CD4-positive, CD25-positive, alpha-beta regulatory T cell (primary cell): ENCODE results near the gene BCL2L11. TPM values are rescaled to one million over a fixed set of nuclear protein-coding genes. Genes with fewer than 3 reads are reported as not detected.
"Not testable (repeated sequence)": the region's sequence is repeated elsewhere in the genome, so short reads cannot be mapped to it uniquely, and the experiment has no call there.

Experiments used
- ATAC-seq, 2 donors: fragments of 150-1000 bp; cut with Tn5 transposase; one replicate each; pipeline ENCODE4 v1.10.0; 2021; ENCODE audit warnings: low read depth in 2 of 2, moderate number of reproducible peaks in 2 of 2, moderate library complexity in 1 of 2
- DNase-seq, 3 donors: peaks; one replicate each; pipeline versions ENCODE4 v3.0.0 to v3.0.0-alpha.2; 2012 to 2022; ENCODE audit warnings: mixed read lengths in 1 of 3
- H3K27ac ChIP-seq: one replicate; pipeline ENCODE4 v1.7.0; 2013; ENCODE audit warnings: mild to moderate bottlenecking, low read length; ENCODE audit not compliant: insufficient read depth, poor library complexity, severe bottlenecking
- H3K27me3 ChIP-seq: one replicate; pipeline ENCODE4 v1.7.0; 2013; ENCODE audit warnings: low read length; ENCODE audit not compliant: control insufficient read depth, insufficient read depth
- H3K36me3 ChIP-seq: one replicate; pipeline ENCODE4 v1.7.0; 2013; ENCODE audit warnings: mild to moderate bottlenecking, low read length, moderate library complexity; ENCODE audit not compliant: control insufficient read depth, insufficient read depth
- H3K4me1 ChIP-seq: 2 replicates; pipeline ENCODE4 v1.7.0; 2013; ENCODE audit warnings: mild to moderate bottlenecking, low read length; ENCODE audit not compliant: insufficient read depth, control insufficient read depth, poor library complexity, severe bottlenecking
- H3K4me3 ChIP-seq: one replicate; pipeline ENCODE4 v1.7.0; 2013; ENCODE audit warnings: low read depth, mild to moderate bottlenecking, low read length, moderate library complexity
- H3K9me3 ChIP-seq, 2 experiments: 1 replicate in 1 of 2; 2 replicates in 1 of 2; pipeline ENCODE4 v1.7.0; 2013; ENCODE audit warnings: low read length in 2 of 2, mild to moderate bottlenecking in 1 of 2, moderate library complexity in 1 of 2; ENCODE audit not compliant: control insufficient read depth in 2 of 2
- H3K27ac Mint-ChIP-seq, 3 donors: one replicate each; pipeline ENCODE4 v1.8.0; 2020 to 2022; ENCODE audit warnings: mild to moderate bottlenecking in 3 of 3, mixed read lengths in 3 of 3, moderate library complexity in 2 of 3
- H3K27me3 Mint-ChIP-seq: one replicate; pipeline ENCODE4 v1.8.0; 2022; ENCODE audit warnings: mild to moderate bottlenecking, mixed read lengths
- H3K36me3 Mint-ChIP-seq: one replicate; pipeline ENCODE4 v1.8.0; 2020; ENCODE audit warnings: mixed read lengths
- H3K4me1 Mint-ChIP-seq, 4 donors: one replicate each; pipeline ENCODE4 v1.8.0; 2020 to 2022; ENCODE audit warnings: mixed read lengths in 4 of 4, mild to moderate bottlenecking in 1 of 4
- H3K4me3 Mint-ChIP-seq, 4 donors: one replicate each; pipeline ENCODE4 v1.8.0; 2020 to 2022; ENCODE audit warnings: mild to moderate bottlenecking in 4 of 4, mixed read lengths in 4 of 4, moderate library complexity in 3 of 4
- H3K9me3 Mint-ChIP-seq, 7 donors: one replicate each; pipeline ENCODE4 v1.8.0; 2020 to 2022; ENCODE audit warnings: mixed read lengths in 7 of 7, mild to moderate bottlenecking in 3 of 7, moderate library complexity in 2 of 7
- polyA plus RNA-seq, 4 donors: library from polyadenylated mRNA; unstranded; fragments of 300-500 nt; fragmentation: Illumina TruSeq; gene quantifications; one replicate each; pipeline ENCODE4 v1.2.3, GENCODE V29; 2021
- total RNA-seq: library from RNA; stranded (reverse); gene quantifications from one replicate; pipeline ENCODE4 v1.2.3, GENCODE V29; 2022

Gene BCL2L11
- 96.0 TPM for total RNA-seq
- 10 to 100 TPM; 18.0 to 35.2 (median 28.0) TPM for polyA plus RNA-seq

GRCh38 chr2:111120253-111121027 lies at the start of gene BCL2L11:
BCL2L11 (plus strand) TSS chr2:111120914; CDS start chr2:111123746, 2,832 bp downstream.
- Histone ChIP-seq H3K4me3 (peak within 1 kb of the TSS; percentile 65), H3K4me1 (peaks cover 65% of the 10 kb centered on the region), H3K27me3 (peaks cover 22% of the 10 kb centered on the region), H3K9me3 (no peaks in the 10 kb centered on the region), H3K27ac (peak within 1 kb of the TSS; percentile 47), H3K36me3 (peaks cover 14% of the 10 kb centered on the region)
- DNase-seq (peak; percentile 80 to 91 (median 88)), ATAC-seq (peak; percentile 78 to 79)
- Mint-ChIP-seq H3K4me1 (peaks cover 8 to 54% (median 24%) of the 10 kb centered on the region in 4 donors), H3K9me3 (peaks cover 0 to 4% (median 0%) of the 10 kb centered on the region in 7 donors), H3K27ac (peak within 1 kb of the TSS; percentile 83 to 94 (median 91)), H3K27me3 (peaks cover 74% of the 10 kb centered on the region), H3K4me3 (peak within 1 kb of the TSS; percentile 93 to 97 (median 94)), H3K36me3 (peaks cover 14% of the 10 kb centered on the region)

- Mint-ChIP-seq H3K27ac (no peak overlapping the region), H3K36me3 (no peaks in the 10 kb centered on the region), H3K9me3 (peaks cover 0 to 29% (median 6%) of the 10 kb centered on the region in 7 donors), H3K27me3 (peaks cover 36% of the 10 kb centered on the region), H3K4me3 (no peak overlapping the region), H3K4me1 (no peaks in the 10 kb centered on the region)
- Histone ChIP-seq H3K4me1 (no peaks in the 10 kb centered on the region), H3K27ac (no peak overlapping the region), H3K9me3 (peaks cover 4 to 17% of the 10 kb centered on the region in 2 experiments), H3K27me3 (peaks cover 17% of the 10 kb centered on the region), H3K4me3 (no peak overlapping the region), H3K36me3 (no peaks in the 10 kb centered on the region)
- no peak for DNase-seq
- ATAC-seq, result no peak
Observed at GRCh38 chr2:111071600-111072171, 49.0 kb upstream of the BCL2L11 start.

- no peak overlapping the region for H3K27ac Mint-ChIP-seq
- Histone ChIP-seq H3K27ac (no peak overlapping the region), H3K4me1 (no peaks in the 10 kb centered on the region), H3K36me3 (no peaks in the 10 kb centered on the region), H3K9me3 (peaks cover 4 to 19% of the 10 kb centered on the region in 2 experiments), H3K4me3 (no peak overlapping the region), H3K27me3 (peaks cover 23% of the 10 kb centered on the region)
- ATAC-seq (no peak), DNase-seq (no peak)
- H3K4me3 Mint-ChIP-seq, result no peak overlapping the region
- peaks cover 41% of the 10 kb centered on the region for H3K27me3 Mint-ChIP-seq
- H3K4me1 Mint-ChIP-seq, result no peaks in the 10 kb centered on the region
- H3K9me3 Mint-ChIP-seq, result peaks cover 0 to 32% (median 6%) of the 10 kb centered on the region in 7 donors
- no peaks in the 10 kb centered on the region for H3K36me3 Mint-ChIP-seq
Observed at GRCh38 chr2:111072220-111072871, 48.4 kb upstream of the BCL2L11 start.

- H3K4me1 ChIP-seq, H3K4me3 Mint-ChIP-seq, DNase-seq, H3K36me3 ChIP-seq, H3K9me3 ChIP-seq, H3K27ac Mint-ChIP-seq, H3K4me1 Mint-ChIP-seq, H3K27ac ChIP-seq, H3K36me3 Mint-ChIP-seq, ATAC-seq, H3K4me3 ChIP-seq: not testable (repeated sequence)
- Mint-ChIP-seq H3K27me3 (peaks cover 85% of the 10 kb centered on the region), H3K9me3 (peaks cover 0 to 10% (median 5%) of the 10 kb centered on the region in 7 donors)
- peaks cover 36% of the 10 kb centered on the region for H3K27me3 ChIP-seq
Observed at GRCh38 chr2:111082659-111083058, 38.1 kb upstream of the BCL2L11 start.

- Mint-ChIP-seq H3K27ac (no peak overlapping the region), H3K4me3 (no peak overlapping the region), H3K27me3 (peaks cover 52% of the 10 kb centered on the region), H3K9me3 (peaks cover 0 to 4% (median 0%) of the 10 kb centered on the region in 7 donors), H3K36me3 (peaks cover 4% of the 10 kb centered on the region), H3K4me1 (no peaks in the 10 kb centered on the region)
- ATAC-seq, result no peak
- no peaks in the 10 kb centered on the region for H3K9me3 ChIP-seq
- no peaks in the 10 kb centered on the region for H3K36me3 ChIP-seq
- DNase-seq, result no peak
- H3K4me1 ChIP-seq, result no peaks in the 10 kb centered on the region
- no peak overlapping the region for H3K27ac ChIP-seq
- H3K4me3 ChIP-seq, result no peak overlapping the region
- H3K27me3 ChIP-seq, result peaks cover 33% of the 10 kb centered on the region
Observed at GRCh38 chr2:111091811-111092211, 28.9 kb upstream of the BCL2L11 start.

GRCh38 chr2:111094691-111095090 lies 26.0 kb upstream of the BCL2L11 start:
- H3K4me3 ChIP-seq, result no peak overlapping the region
- H3K27me3 ChIP-seq, result peaks cover 29% of the 10 kb centered on the region
- Mint-ChIP-seq H3K4me1 (no peaks in the 10 kb centered on the region), H3K4me3 (no peak overlapping the region), H3K27ac (no peak overlapping the region), H3K9me3 (no peaks in the 10 kb centered on the region), H3K27me3 (peaks cover 51% of the 10 kb centered on the region), H3K36me3 (peaks cover 4% of the 10 kb centered on the region)
- no peak for ATAC-seq
- no peaks in the 10 kb centered on the region for H3K36me3 ChIP-seq
- no peaks in the 10 kb centered on the region for H3K9me3 ChIP-seq
- DNase-seq, result no peak
- H3K27ac ChIP-seq, result no peak overlapping the region
- no peaks in the 10 kb centered on the region for H3K4me1 ChIP-seq

GRCh38 chr2:111095434-111095833 lies 25.3 kb upstream of the BCL2L11 start:
- ATAC-seq, result no peak
- H3K4me3 ChIP-seq, result no peak overlapping the region
- no peaks in the 10 kb centered on the region for H3K9me3 ChIP-seq
- H3K27me3 ChIP-seq, result peaks cover 26% of the 10 kb centered on the region
- H3K4me1 Mint-ChIP-seq, result peaks cover 0 to 1% (median 0%) of the 10 kb centered on the region in 4 donors
- H3K36me3 ChIP-seq, result no peaks in the 10 kb centered on the region
- no peaks in the 10 kb centered on the region for H3K9me3 Mint-ChIP-seq
- peak overlapping the region in 1 of 4 donors; percentile 8 for H3K4me3 Mint-ChIP-seq
- H3K27ac Mint-ChIP-seq, result no peak overlapping the region
- DNase-seq, result no peak
- H3K36me3 Mint-ChIP-seq, result peaks cover 4% of the 10 kb centered on the region
- no peaks in the 10 kb centered on the region for H3K4me1 ChIP-seq
- no peak overlapping the region for H3K27ac ChIP-seq
- H3K27me3 Mint-ChIP-seq, result peaks cover 46% of the 10 kb centered on the region
